K562 (cell line): ENCODE results near the gene RNASE4. TPM values are rescaled to one million over a fixed set of nuclear protein-coding genes. Genes with fewer than 3 reads are reported as not detected.

ENCODE experiments used
- AFF1 ChIP-seq, 2 experiments: fragments of 450-650 bp; IDR thresholded peaks; 2 replicates each; pipeline ENCODE4 v1.6.1; 2018; ENCODE audit warnings: mild to moderate bottlenecking in 2 of 2, low read depth in 1 of 2; ENCODE audit not compliant: partially characterized antibody in 2 of 2
- ARID1B ChIP-seq: fragments of 450-650 bp; IDR thresholded peaks from 2 replicates; pipeline ENCODE4 v1.6.1; 2016; ENCODE audit warnings: antibody characterized with exemption, mild to moderate bottlenecking, inconsistent platforms
- ATF1 ChIP-seq, 2 experiments: fragments of 450-650 bp in 1 of 2; IDR thresholded peaks; 2 replicates each; pipeline ENCODE4 v1.6.1; 2016; ENCODE audit warnings: missing compliant biosample characterization in 1 of 2, missing genetic modification characterization in 1 of 2
- EP400 ChIP-seq: fragments of 450-650 bp; IDR thresholded peaks from 2 replicates; pipeline ENCODE4 v1.6.1; 2017; ENCODE audit warnings: antibody characterized with exemption, mild to moderate bottlenecking, moderate library complexity
- GTF3C2 ChIP-seq: IDR thresholded peaks from 3 replicates; pipeline ENCODE4 v1.6.1; 2011; ENCODE audit warnings: borderline replicate concordance, mild to moderate bottlenecking, moderate library complexity; ENCODE audit not compliant: insufficient read length; ENCODE audit errors: extremely low read depth
- HNRNPL ChIP-seq: fragments of 200-400 bp; formaldehyde crosslinking; IDR thresholded peaks from 2 replicates; pipeline ENCODE4 v1.6.1; 2017; ENCODE audit warnings: low read depth, mild to moderate bottlenecking, low read length
- L3MBTL2 ChIP-seq: fragments of 450-650 bp; IDR thresholded peaks from 2 replicates; pipeline ENCODE4 v1.6.1; 2016; ENCODE audit warnings: mild to moderate bottlenecking, moderate library complexity
- MEIS2 ChIP-seq: fragments of 450-650 bp; IDR thresholded peaks from 2 replicates; pipeline ENCODE4 v1.6.1; 2014; ENCODE audit warnings: mild to moderate bottlenecking; ENCODE audit not compliant: partially characterized antibody
- NR1H2 ChIP-seq: sonication (generic); formaldehyde crosslinking; IDR thresholded peaks from 2 replicates; pipeline ENCODE4 v1.4.0; 2020; ENCODE audit warnings: mild to moderate bottlenecking, missing genetic modification reagents
- NR2F6 ChIP-seq: fragments of 450-650 bp; formaldehyde crosslinking; IDR thresholded peaks from 2 replicates; pipeline ENCODE4 v1.4.0; 2020; ENCODE audit warnings: mild to moderate bottlenecking
- PML ChIP-seq: IDR thresholded peaks from 2 replicates; pipeline ENCODE4 v1.6.1; 2012; ENCODE audit warnings: low read length, inconsistent platforms
- POLR3A ChIP-seq: IDR thresholded peaks from 2 replicates; pipeline ENCODE4 v1.6.1; 2011; ENCODE audit warnings: borderline replicate concordance, mild to moderate bottlenecking, moderate library complexity; ENCODE audit not compliant: insufficient read length, insufficient read depth; ENCODE audit errors: extremely low read depth
- RBBP5 ChIP-seq: fragments of 200-600 bp; sonication (generic); IDR thresholded peaks from 2 replicates; pipeline ENCODE4 v1.6.1; 2012; ENCODE audit warnings: borderline replicate concordance, mild to moderate bottlenecking, low read length, control low read depth, inconsistent platforms; ENCODE audit not compliant: insufficient read depth, poor library complexity, severe bottlenecking
- ZNF134 ChIP-seq: fragments of 250-450 bp; sonication (Bioruptor Pico); conservative IDR thresholded peaks from 2 replicates; pipeline ENCODE4 v1.4.0; 2020
- polyA plus RNA-seq, 8 experiments: library from polyadenylated mRNA; depleted of rRNA in 4 of 8; stranded (reverse) in 5 of 8; unstranded in 3 of 8; fragments of >200 nt; fragmentation: Nextera tagmentation in 2 of 8; fragmentation: Illumina TruSeq in 1 of 8; extraction: Ambion mirVana in 2 of 8; extraction: Trizol in 1 of 8; gene quantifications; 2 replicates each; pipeline versions ENCODE4 v1.2.1 to v1.2.3, GENCODE V29; 2011 to 2014; ENCODE audit warnings: inconsistent platforms in 1 of 8, missing spikeins in 1 of 8
- total RNA-seq, 7 experiments: library from RNA; depleted of rRNA in 6 of 7; stranded (reverse); fragments of >200 nt in 6 of 7; fragmentation: Illumina TruSeq in 2 of 7; extraction: Trizol in 2 of 7; gene quantifications; 2 replicates each; pipeline versions ENCODE4 v1.2.1 to v1.2.3, GENCODE V29; 2011 to 2021; ENCODE audit warnings: low replicate concordance in 1 of 7
- TF ChIP-seq, protein P1 (sequence below): fragments of 250-450 bp; sonication (Bioruptor Pico); IDR thresholded peaks from 2 replicates; pipeline ENCODE4 v1.8.0; 2021; ENCODE audit warnings: moderate library complexity, mild to moderate bottlenecking, inconsistent platforms
- TF ChIP-seq, protein P2 (sequence below), 3 experiments: fragments of 200-800 bp in 1 of 3; sonication (Bioruptor generic) in 1 of 3; sonication (generic) in 1 of 3; formaldehyde crosslinking in 1 of 3; IDR thresholded peaks; 2 replicates each; pipeline versions ENCODE4 v1.6.1 to v1.8.0; 2016 to 2022; ENCODE audit warnings: mild to moderate bottlenecking in 2 of 3, missing compliant biosample characterization in 2 of 3, missing genetic modification characterization in 2 of 3, missing genetic modification reagents in 1 of 3

RNASE4 gene
- total and polyA plus RNA-seq, 9 of the 15 experiments (the other 6 are each of a cell fraction or from before 2014, with no cell fraction given), result 0.09 to 0.22 (median 0.13) TPM; not detected in 2

GRCh38 chr14:20652996-20653975 is 31.1 kb upstream of the RNASE4 start (continued):
- no peak for TF ChIP-seq NR2F6 (CRISPR knock-in tag)
- no peak for TF ChIP-seq HNRNPL
- no peak for TF ChIP-seq PML
- peak in 1 of 2 experiments; percentile 44 for TF ChIP-seq AFF1 (IDR thresholded peaks at IDR 0.05; ENCODE audit: low read depth in 1 of 2, partially characterized antibody in 2 of 2)
- no peak for TF ChIP-seq ARID1B
- peak; percentile 37; the same call in 1 of the 2 replicates for TF ChIP-seq L3MBTL2
- TF ChIP-seq NR1H2 (CRISPR knock-in tag), result no peak
- no peak for TF ChIP-seq RBBP5
- TF ChIP-seq EP400, result no peak
- TF ChIP-seq, protein P1, sequence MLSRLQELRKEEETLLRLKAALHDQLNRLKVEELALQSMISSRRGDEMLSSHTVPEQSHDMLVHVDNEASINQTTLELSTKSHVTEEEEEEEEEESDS, result no peak
- TF ChIP-seq POLR3A, result peak; percentile 84
- TF ChIP-seq ZNF134 (CRISPR knock-in tag), result no peak
- peak; percentile 59 for TF ChIP-seq MEIS2
- TF ChIP-seq ATF1 (CRISPR knock-in tag; IDR thresholded peaks at IDR 0.05), result no peak
- TF ChIP-seq ATF1 (tag; IDR thresholded peaks at IDR 0.05), result peak; percentile 67
- TF ChIP-seq, protein P2, sequence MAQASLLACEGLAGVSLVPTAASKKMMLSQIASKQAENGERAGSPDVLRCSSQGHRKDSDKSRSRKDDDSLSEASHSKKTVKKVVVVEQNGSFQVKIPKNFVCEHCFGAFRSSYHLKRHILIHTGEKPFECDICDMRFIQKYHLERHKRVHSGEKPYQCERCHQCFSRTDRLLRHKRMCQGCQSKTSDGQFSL (CRISPR knock-in tag; IDR thresholded peaks at IDR 0.05), result no peak
- TF ChIP-seq, protein P2 (tag; IDR thresholded peaks at IDR 0.05), result no peak
- TF ChIP-seq GTF3C2, result peak; percentile 94
